HEK293 (cell line): ENCODE results near the gene CRYBG1.
A peak's percentile ranks its signal among the peaks of the same experiment; 100 is the strongest.

Source experiments
- CTCF ChIA-PET: fragments of 350-600 bp; formaldehyde crosslinking; extraction: SDS; loops from one replicate; lab custom pipeline; 2021; ENCODE audit warnings: antibody characterized with exemption; lab: Yijun Ruan, JAX
- POLR2A ChIA-PET: fragments of 300-600 bp; formaldehyde crosslinking; extraction: SDS; loops from one replicate; lab custom pipeline; 2020; ENCODE audit warnings: antibody characterized with exemption, inconsistent platforms; lab: Yijun Ruan, JAX
- H3K27ac ChIP-seq: fragments of 200-500 bp; sonication (Bioruptor generic); 2 replicates; pipeline ENCODE4 v1.5.1; 2014; ENCODE audit warnings: low read depth, low read length, control low read depth, inconsistent platforms; ENCODE audit errors: extremely low read depth
- H3K36me3 ChIP-seq, 2 experiments: fragments of 200-500 bp in 1 of 2; sonication (Bioruptor generic) in 1 of 2; 1 replicate in 1 of 2; 2 replicates in 1 of 2; pipeline ENCODE4 v1.5.1; 2014 to 2017; ENCODE audit warnings: inconsistent platforms in 2 of 2, low read length in 2 of 2; ENCODE audit not compliant: control insufficient read depth in 2 of 2, insufficient read depth in 1 of 2
- H3K4me1 ChIP-seq: fragments of 200-500 bp; sonication (Bioruptor generic); 2 replicates; pipeline ENCODE4 v1.5.1; 2014; ENCODE audit warnings: mild to moderate bottlenecking, low read length, inconsistent platforms; ENCODE audit not compliant: control insufficient read depth, insufficient read depth
- H3K4me3 ChIP-seq: 2 replicates; pipeline ENCODE4 v1.5.1; 2011; ENCODE audit warnings: low read depth, mild to moderate bottlenecking, control low read depth, low read length, moderate library complexity
- H3K9me3 ChIP-seq: fragments of 200-500 bp; sonication (Bioruptor generic); 2 replicates; pipeline ENCODE4 v1.5.1; 2014; ENCODE audit warnings: low read depth, low read length, inconsistent platforms; ENCODE audit not compliant: control insufficient read depth, insufficient read depth
- GLI4 ChIP-seq: fragments of 450-650 bp; formaldehyde crosslinking; IDR thresholded peaks from 2 replicates; pipeline ENCODE4 v1.5.1; 2016; ENCODE audit warnings: missing biosample characterization, missing genetic modification characterization
- HOXA7 ChIP-seq: sonication (generic); formaldehyde crosslinking; IDR thresholded peaks from 2 replicates; pipeline ENCODE4 v1.8.1; 2022; ENCODE audit warnings: missing genetic modification reagents, borderline replicate concordance
- IKZF3 ChIP-seq: fragments of 450-650 bp; IDR thresholded peaks from 2 replicates; pipeline ENCODE4 v1.5.0; 2018; ENCODE audit warnings: missing biosample characterization, mild to moderate bottlenecking, missing genetic modification characterization, moderate library complexity
- KLF10 ChIP-seq: fragments of 450-650 bp; IDR thresholded peaks from 2 replicates; pipeline ENCODE4 v1.5.1; 2018; ENCODE audit warnings: missing biosample characterization, mild to moderate bottlenecking, missing genetic modification characterization
- MEIS1 ChIP-seq: sonication (generic); formaldehyde crosslinking; IDR thresholded peaks from 2 replicates; pipeline ENCODE4 v1.8.1; 2022; ENCODE audit warnings: missing genetic modification reagents, mild to moderate bottlenecking, borderline replicate concordance
- ZFP37 ChIP-seq: fragments of 450-650 bp; formaldehyde crosslinking; IDR thresholded peaks from 2 replicates; pipeline ENCODE4 v1.5.1; 2016; ENCODE audit warnings: missing biosample characterization, missing genetic modification characterization
- ZNF132 ChIP-seq: fragments of 450-650 bp; formaldehyde crosslinking; IDR thresholded peaks from 2 replicates; pipeline ENCODE4 v1.5.1; 2017; ENCODE audit warnings: missing biosample characterization, missing genetic modification characterization, borderline replicate concordance
- ZNF221 ChIP-seq: fragments of 450-650 bp; formaldehyde crosslinking; IDR thresholded peaks from 2 replicates; pipeline ENCODE4 v1.5.1; 2017; ENCODE audit warnings: missing biosample characterization, missing genetic modification characterization, borderline replicate concordance
- ZNF223 ChIP-seq: fragments of 450-650 bp; formaldehyde crosslinking; IDR thresholded peaks from 2 replicates; pipeline ENCODE4 v1.5.1; 2016; ENCODE audit warnings: missing biosample characterization, missing genetic modification characterization
- ZNF37A ChIP-seq: fragments of 450-650 bp; IDR thresholded peaks from 2 replicates; pipeline ENCODE4 v1.5.1; 2018; ENCODE audit warnings: missing biosample characterization, missing genetic modification characterization
- ZNF664 ChIP-seq: fragments of 450-650 bp; formaldehyde crosslinking; IDR thresholded peaks from 2 replicates; pipeline ENCODE4 v1.5.1; 2016; ENCODE audit warnings: missing biosample characterization, missing genetic modification characterization
- ZNF792 ChIP-seq: fragments of 450-650 bp; formaldehyde crosslinking; IDR thresholded peaks from 2 replicates; pipeline ENCODE4 v1.5.1; 2016; ENCODE audit warnings: missing biosample characterization, missing genetic modification characterization
- TF ChIP-seq, protein P1 (sequence below): fragments of 450-650 bp; formaldehyde crosslinking; IDR thresholded peaks from 2 replicates; pipeline ENCODE4 v1.5.1; 2016; ENCODE audit warnings: missing biosample characterization, missing genetic modification characterization
- TF ChIP-seq, protein P2 (sequence below): fragments of 450-650 bp; formaldehyde crosslinking; IDR thresholded peaks from 2 replicates; pipeline ENCODE4 v1.5.1; 2017; ENCODE audit warnings: missing biosample characterization, missing genetic modification characterization
- TF ChIP-seq, protein P3 (sequence below): fragments of 450-650 bp; formaldehyde crosslinking; IDR thresholded peaks from 2 replicates; pipeline ENCODE4 v1.5.1; 2016; ENCODE audit warnings: missing biosample characterization, missing genetic modification characterization, borderline replicate concordance
- TF ChIP-seq, protein P4 (sequence below): fragments of 450-650 bp; formaldehyde crosslinking; IDR thresholded peaks from 2 replicates; pipeline ENCODE4 v1.5.1; 2016; ENCODE audit warnings: missing biosample characterization, missing genetic modification characterization
- TF ChIP-seq, protein P5 (sequence below): fragments of 450-650 bp; formaldehyde crosslinking; IDR thresholded peaks from 2 replicates; pipeline ENCODE4 v1.5.1; 2016; ENCODE audit warnings: missing biosample characterization, missing genetic modification characterization, borderline replicate concordance

The CRYBG1 gene

DNA sequence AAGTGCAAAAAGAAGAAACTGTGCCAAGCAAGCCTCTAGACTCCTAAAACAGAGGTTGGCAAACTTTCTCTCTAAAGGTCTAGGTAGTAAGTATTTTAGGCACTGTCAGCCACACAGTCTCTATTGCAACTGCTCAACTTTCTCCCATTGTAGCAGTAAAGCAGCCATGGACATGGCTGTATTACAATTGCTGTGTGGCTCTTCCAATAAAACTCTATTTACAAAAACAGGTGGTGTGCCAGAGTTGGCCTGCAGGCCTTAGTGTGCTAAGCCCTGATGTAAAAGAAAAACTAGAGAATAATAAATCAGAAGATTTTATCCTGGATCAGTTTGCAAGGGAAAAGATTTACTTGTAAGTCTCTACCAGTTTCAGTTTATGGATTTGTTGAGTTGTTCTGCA, 74.0 kb downstream of the CRYBG1 start:
- CTCF ChIA-PET: interaction anchor here (1.0 to 1.2 kb wide), 2 partner anchors 8 to 99 kb away, joined by 3 to 8 read pairs; no protein-coding TSS in a partner anchor
- H3K36me3 ChIP-seq: no peaks in the 10 kb centered on the region
- TF ChIP-seq ZNF37A (no peak), ZNF792 (no peak)
- TF ChIP-seq, protein P1, sequence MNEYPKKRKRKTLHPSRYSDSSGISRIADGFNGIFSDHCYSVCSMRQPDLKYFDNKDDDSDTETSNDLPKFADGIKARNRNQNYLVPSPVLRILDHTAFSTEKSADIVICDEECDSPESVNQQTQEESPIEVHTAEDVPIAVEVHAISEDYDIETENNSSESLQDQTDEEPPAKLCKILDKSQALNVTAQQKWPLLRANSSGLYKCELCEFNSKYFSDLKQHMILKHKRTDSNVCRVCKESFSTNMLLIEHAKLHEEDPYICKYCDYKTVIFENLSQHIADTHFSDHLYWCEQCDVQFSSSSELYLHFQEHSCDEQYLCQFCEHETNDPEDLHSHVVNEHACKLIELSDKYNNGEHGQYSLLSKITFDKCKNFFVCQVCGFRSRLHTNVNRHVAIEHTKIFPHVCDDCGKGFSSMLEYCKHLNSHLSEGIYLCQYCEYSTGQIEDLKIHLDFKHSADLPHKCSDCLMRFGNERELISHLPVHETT: no peak
- TF ChIP-seq, protein P2, sequence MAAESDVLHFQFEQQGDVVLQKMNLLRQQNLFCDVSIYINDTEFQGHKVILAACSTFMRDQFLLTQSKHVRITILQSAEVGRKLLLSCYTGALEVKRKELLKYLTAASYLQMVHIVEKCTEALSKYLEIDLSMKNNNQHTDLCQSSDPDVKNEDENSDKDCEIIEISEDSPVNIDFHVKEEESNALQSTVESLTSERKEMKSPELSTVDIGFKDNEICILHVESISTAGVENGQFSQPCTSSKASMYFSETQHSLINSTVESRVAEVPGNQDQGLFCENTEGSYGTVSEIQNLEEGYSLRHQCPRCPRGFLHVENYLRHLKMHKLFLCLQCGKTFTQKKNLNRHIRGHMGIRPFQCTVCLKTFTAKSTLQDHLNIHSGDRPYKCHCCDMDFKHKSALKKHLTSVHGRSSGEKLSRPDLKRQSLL (tag by site-specific recombination): no peak
- TF ChIP-seq, all 188 proteins: peak for 0
- no peak overlapping the region for H3K4me3 ChIP-seq
- no peak overlapping the region for H3K27ac ChIP-seq
- POLR2A ChIA-PET: no interaction called here
- no peaks in the 10 kb centered on the region for H3K9me3 ChIP-seq
- no peaks in the 10 kb centered on the region for H3K4me1 ChIP-seq

DNA sequence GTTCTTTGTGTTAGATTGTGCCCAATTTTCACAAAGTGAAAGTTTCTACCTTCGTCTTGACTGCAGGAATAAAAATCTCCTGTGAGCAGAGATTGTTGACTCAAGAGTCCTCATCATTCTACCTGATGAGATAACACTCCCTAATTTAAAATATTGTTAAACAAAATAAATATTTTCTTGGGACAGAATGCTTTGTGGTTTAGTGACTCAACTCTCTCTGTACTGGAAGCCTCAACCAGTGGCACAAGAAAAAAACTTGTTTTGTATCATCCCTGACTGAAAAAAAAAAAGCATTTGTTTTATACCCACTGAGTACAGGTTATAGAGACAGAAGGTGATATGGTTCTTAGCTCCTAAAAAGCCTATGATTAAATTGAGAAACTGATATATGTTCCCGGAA, 78.9 kb downstream of the CRYBG1 start:
- no peak overlapping the region for H3K27ac ChIP-seq
- H3K4me3 ChIP-seq: no peak overlapping the region
- no peaks in the 10 kb centered on the region for H3K9me3 ChIP-seq
- ChIA-PET CTCF (interaction anchor here (0.6 to 11.5 kb wide), 12 partner anchors 9 to 1004 kb away, joined by 3 to 291 read pairs (median 3); no protein-coding TSS in a partner anchor), POLR2A (no interaction called here)
- H3K36me3 ChIP-seq: no peaks in the 10 kb centered on the region
- no peak for TF ChIP-seq KLF10 (tag by site-specific recombination)
- TF ChIP-seq ZNF664 (tag by site-specific recombination): peak; percentile 43; the same call in 1 of the 2 replicates
- peaks cover 6% of the 10 kb centered on the region; the same call in 1 of the 2 replicates for H3K4me1 ChIP-seq

DNA sequence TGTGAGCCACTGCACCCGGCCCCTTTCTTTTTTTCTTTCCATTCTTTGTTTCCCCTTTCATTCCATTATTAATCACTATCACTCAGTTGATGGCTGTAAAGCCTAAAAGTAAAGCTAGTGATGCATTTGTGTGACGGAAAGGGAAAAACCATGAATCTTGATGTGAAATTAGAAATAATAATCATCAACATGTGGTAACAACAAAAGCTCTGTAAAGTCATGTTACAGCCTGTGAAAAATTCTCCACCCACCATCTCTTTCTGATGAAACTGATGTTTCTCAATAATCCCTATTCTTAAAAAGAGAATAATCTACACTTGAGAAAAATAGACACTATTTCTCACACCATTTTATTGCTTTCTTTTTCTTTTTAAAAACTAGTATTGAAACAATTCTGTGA, 80.0 kb downstream of the CRYBG1 start:
- Histone ChIP-seq H3K4me1 (peaks cover 6% of the 10 kb centered on the region; the same call in 1 of the 2 replicates), H3K4me3 (no peak overlapping the region), H3K36me3 (no peaks in the 10 kb centered on the region), H3K27ac (no peak overlapping the region), H3K9me3 (no peaks in the 10 kb centered on the region)
- ChIA-PET POLR2A (no interaction called here), CTCF (interaction anchor here (0.6 to 11.5 kb wide), 15 partner anchors 16 to 577 kb away, joined by 3 to 291 read pairs (median 9); partner anchors contain the start of gene CRYBG1)
- TF ChIP-seq HOXA7 (CRISPR knock-in tag): no peak
- no peak for TF ChIP-seq ZNF132
- no peak for TF ChIP-seq GLI4 (tag by site-specific recombination)
- TF ChIP-seq ZNF221 (tag by site-specific recombination): no peak
- no peak for TF ChIP-seq ZNF223
- TF ChIP-seq, protein P3, sequence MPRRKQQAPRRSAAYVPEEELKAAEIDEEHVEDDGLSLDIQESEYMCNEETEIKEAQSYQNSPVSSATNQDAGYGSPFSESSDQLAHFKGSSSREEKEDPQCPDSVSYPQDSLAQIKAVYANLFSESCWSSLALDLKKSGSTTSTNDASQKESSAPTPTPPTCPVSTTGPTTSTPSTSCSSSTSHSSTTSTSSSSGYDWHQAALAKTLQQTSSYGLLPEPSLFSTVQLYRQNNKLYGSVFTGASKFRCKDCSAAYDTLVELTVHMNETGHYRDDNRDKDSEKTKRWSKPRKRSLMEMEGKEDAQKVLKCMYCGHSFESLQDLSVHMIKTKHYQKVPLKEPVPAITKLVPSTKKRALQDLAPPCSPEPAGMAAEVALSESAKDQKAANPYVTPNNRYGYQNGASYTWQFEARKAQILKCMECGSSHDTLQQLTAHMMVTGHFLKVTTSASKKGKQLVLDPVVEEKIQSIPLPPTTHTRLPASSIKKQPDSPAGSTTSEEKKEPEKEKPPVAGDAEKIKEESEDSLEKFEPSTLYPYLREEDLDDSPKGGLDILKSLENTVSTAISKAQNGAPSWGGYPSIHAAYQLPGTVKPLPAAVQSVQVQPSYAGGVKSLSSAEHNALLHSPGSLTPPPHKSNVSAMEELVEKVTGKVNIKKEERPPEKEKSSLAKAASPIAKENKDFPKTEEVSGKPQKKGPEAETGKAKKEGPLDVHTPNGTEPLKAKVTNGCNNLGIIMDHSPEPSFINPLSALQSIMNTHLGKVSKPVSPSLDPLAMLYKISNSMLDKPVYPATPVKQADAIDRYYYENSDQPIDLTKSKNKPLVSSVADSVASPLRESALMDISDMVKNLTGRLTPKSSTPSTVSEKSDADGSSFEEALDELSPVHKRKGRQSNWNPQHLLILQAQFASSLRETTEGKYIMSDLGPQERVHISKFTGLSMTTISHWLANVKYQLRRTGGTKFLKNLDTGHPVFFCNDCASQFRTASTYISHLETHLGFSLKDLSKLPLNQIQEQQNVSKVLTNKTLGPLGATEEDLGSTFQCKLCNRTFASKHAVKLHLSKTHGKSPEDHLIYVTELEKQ (tag by site-specific recombination): no peak
- TF ChIP-seq, protein P4, sequence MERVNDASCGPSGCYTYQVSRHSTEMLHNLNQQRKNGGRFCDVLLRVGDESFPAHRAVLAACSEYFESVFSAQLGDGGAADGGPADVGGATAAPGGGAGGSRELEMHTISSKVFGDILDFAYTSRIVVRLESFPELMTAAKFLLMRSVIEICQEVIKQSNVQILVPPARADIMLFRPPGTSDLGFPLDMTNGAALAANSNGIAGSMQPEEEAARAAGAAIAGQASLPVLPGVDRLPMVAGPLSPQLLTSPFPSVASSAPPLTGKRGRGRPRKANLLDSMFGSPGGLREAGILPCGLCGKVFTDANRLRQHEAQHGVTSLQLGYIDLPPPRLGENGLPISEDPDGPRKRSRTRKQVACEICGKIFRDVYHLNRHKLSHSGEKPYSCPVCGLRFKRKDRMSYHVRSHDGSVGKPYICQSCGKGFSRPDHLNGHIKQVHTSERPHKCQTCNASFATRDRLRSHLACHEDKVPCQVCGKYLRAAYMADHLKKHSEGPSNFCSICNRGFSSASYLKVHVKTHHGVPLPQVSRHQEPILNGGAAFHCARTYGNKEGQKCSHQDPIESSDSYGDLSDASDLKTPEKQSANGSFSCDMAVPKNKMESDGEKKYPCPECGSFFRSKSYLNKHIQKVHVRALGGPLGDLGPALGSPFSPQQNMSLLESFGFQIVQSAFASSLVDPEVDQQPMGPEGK (tag by site-specific recombination): no peak
- no peak for TF ChIP-seq MEIS1 (CRISPR knock-in tag)
- TF ChIP-seq ZFP37 (tag by site-specific recombination): no peak
- TF ChIP-seq, protein P5, sequence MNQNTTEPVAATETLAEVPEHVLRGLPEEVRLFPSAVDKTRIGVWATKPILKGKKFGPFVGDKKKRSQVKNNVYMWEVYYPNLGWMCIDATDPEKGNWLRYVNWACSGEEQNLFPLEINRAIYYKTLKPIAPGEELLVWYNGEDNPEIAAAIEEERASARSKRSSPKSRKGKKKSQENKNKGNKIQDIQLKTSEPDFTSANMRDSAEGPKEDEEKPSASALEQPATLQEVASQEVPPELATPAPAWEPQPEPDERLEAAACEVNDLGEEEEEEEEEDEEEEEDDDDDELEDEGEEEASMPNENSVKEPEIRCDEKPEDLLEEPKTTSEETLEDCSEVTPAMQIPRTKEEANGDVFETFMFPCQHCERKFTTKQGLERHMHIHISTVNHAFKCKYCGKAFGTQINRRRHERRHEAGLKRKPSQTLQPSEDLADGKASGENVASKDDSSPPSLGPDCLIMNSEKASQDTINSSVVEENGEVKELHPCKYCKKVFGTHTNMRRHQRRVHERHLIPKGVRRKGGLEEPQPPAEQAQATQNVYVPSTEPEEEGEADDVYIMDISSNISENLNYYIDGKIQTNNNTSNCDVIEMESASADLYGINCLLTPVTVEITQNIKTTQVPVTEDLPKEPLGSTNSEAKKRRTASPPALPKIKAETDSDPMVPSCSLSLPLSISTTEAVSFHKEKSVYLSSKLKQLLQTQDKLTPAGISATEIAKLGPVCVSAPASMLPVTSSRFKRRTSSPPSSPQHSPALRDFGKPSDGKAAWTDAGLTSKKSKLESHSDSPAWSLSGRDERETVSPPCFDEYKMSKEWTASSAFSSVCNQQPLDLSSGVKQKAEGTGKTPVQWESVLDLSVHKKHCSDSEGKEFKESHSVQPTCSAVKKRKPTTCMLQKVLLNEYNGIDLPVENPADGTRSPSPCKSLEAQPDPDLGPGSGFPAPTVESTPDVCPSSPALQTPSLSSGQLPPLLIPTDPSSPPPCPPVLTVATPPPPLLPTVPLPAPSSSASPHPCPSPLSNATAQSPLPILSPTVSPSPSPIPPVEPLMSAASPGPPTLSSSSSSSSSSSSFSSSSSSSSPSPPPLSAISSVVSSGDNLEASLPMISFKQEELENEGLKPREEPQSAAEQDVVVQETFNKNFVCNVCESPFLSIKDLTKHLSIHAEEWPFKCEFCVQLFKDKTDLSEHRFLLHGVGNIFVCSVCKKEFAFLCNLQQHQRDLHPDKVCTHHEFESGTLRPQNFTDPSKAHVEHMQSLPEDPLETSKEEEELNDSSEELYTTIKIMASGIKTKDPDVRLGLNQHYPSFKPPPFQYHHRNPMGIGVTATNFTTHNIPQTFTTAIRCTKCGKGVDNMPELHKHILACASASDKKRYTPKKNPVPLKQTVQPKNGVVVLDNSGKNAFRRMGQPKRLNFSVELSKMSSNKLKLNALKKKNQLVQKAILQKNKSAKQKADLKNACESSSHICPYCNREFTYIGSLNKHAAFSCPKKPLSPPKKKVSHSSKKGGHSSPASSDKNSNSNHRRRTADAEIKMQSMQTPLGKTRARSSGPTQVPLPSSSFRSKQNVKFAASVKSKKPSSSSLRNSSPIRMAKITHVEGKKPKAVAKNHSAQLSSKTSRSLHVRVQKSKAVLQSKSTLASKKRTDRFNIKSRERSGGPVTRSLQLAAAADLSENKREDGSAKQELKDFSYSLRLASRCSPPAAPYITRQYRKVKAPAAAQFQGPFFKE: no peak
- TF ChIP-seq IKZF3 (tag by site-specific recombination): no peak
